Transverse colon (tissue), 4 donors: ENCODE measurements around the gene CHCHD6.

ENCODE experiments used
- POLR2A ChIP-seq: fragments of 450-650 bp; IDR thresholded peaks from one replicate; pipeline ENCODE4 v1.6.1; 2016; ENCODE audit warnings: antibody characterized with exemption, mild to moderate bottlenecking, moderate library complexity
- POLR2AphosphoS5 ChIP-seq, 3 donors: sonication (generic); formaldehyde crosslinking; IDR thresholded peaks; one replicate each; pipeline ENCODE4 v1.6.1; 2016; ENCODE audit warnings: antibody characterized with exemption in 3 of 3
- TF ChIP-seq, protein P1 (sequence below), 5 experiments: fragments of 200-600 bp in 3 of 5; fragments of 450-650 bp in 2 of 5; sonication (generic) in 3 of 5; IDR thresholded peaks; 1 replicate in 2 of 5; 2 replicates in 3 of 5; pipeline ENCODE4 v1.5.1; 2016 to 2017; ENCODE audit warnings: antibody characterized with exemption in 5 of 5, inconsistent platforms in 3 of 5, mild to moderate bottlenecking in 2 of 5, moderate library complexity in 1 of 5

DNA sequence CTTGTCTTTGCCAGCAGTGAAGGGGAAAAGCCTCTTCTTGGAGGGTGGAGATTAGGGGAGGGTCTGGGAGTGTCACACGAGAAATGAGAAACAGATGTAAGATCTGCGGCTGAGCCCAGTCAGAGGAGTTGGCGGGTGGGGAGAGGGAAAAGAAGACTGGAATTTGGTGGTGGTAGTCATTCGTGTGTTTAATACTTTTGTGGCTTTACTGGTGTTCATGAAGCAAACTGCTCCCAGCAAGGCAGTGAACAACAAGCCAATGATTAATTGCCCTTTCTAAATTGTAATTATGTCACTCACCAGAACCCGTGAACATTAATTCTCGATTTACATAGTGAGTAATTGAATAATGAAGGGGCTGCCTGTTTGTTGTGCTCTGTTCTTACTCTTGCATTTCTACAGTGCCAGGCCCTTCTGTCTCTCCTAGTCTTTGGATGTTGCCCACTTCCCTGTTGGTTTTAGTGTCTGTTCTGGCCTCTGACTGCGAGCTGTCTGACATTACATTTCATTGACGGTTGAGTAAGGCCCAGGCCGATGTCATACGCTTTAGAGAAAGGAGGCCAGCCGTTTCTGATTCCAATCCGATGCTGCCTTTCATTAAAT lies 78.0 kb downstream of the CHCHD6 start:
- TF ChIP-seq, protein P1, sequence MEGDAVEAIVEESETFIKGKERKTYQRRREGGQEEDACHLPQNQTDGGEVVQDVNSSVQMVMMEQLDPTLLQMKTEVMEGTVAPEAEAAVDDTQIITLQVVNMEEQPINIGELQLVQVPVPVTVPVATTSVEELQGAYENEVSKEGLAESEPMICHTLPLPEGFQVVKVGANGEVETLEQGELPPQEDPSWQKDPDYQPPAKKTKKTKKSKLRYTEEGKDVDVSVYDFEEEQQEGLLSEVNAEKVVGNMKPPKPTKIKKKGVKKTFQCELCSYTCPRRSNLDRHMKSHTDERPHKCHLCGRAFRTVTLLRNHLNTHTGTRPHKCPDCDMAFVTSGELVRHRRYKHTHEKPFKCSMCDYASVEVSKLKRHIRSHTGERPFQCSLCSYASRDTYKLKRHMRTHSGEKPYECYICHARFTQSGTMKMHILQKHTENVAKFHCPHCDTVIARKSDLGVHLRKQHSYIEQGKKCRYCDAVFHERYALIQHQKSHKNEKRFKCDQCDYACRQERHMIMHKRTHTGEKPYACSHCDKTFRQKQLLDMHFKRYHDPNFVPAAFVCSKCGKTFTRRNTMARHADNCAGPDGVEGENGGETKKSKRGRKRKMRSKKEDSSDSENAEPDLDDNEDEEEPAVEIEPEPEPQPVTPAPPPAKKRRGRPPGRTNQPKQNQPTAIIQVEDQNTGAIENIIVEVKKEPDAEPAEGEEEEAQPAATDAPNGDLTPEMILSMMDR (IDR thresholded peaks at IDR 0.05): no peak
- TF ChIP-seq POLR2A (no peak), POLR2AphosphoS5 (IDR thresholded peaks at IDR 0.05) (no peak)
